Activated CD8-positive, alpha-beta memory T cell treated with anti-CD3 and anti-CD28 coated beads, Interleukin-2, amount 50 U/mL, for 1 hour (primary cell): ENCODE data around the gene ONECUT1.
"Not testable (repeated sequence)": the region's sequence is repeated elsewhere in the genome, so short reads cannot be mapped to it uniquely, and the experiment has no call there.

Experiments
- DNase-seq: peaks from one replicate; pipeline ENCODE4 v3.0.0-alpha.2; 2020; ENCODE audit errors: extremely low read depth

Gene ONECUT1

GRCh38 chr15:52790169-52790708 is at the start of gene ONECUT1:
Gene ONECUT1, minus strand, starts transcription at chr15:52790336. Its CDS starts 452 bp downstream, at chr15:52789884.
- no peak for DNase-seq

- DNase-seq: no peak
Measured at GRCh38 chr15:52834379-52834778, 44.2 kb upstream of the ONECUT1 start.

- DNase-seq: not testable (repeated sequence)
Measured at GRCh38 chr15:52824169-52824942, 34.2 kb upstream of the ONECUT1 start.

GRCh38 chr15:52822475-52822874 is 32.3 kb upstream of the ONECUT1 start:
- no peak for DNase-seq

- no peak for DNase-seq
Measured at GRCh38 chr15:52819253-52819652, 29.1 kb upstream of the ONECUT1 start.

GRCh38 chr15:52815899-52816298 is 25.8 kb upstream of the ONECUT1 start:
- DNase-seq: not testable (repeated sequence)

GRCh38 chr15:52808996-52809395 is 18.9 kb upstream of the ONECUT1 start:
- DNase-seq: no peak

GRCh38 chr15:52808441-52808840 is 18.3 kb upstream of the ONECUT1 start:
- DNase-seq: no peak

GRCh38 chr15:52806284-52806655 is 16.1 kb upstream of the ONECUT1 start:
- no peak for DNase-seq

GRCh38 chr15:52805351-52806283 is 15.5 kb upstream of the ONECUT1 start:
- no peak for DNase-seq

GRCh38 chr15:52804526-52805081 is 14.5 kb upstream of the ONECUT1 start:
- DNase-seq: no peak

GRCh38 chr15:52803467-52804306 is 13.6 kb upstream of the ONECUT1 start:
- no peak for DNase-seq

- DNase-seq: no peak
Measured at GRCh38 chr15:52803108-52803466, 13.0 kb upstream of the ONECUT1 start.

- DNase-seq: no peak
Measured at GRCh38 chr15:52802110-52802509, 12.0 kb upstream of the ONECUT1 start.

GRCh38 chr15:52801748-52802085 is 11.6 kb upstream of the ONECUT1 start:
- DNase-seq: no peak

- no peak for DNase-seq
Measured at GRCh38 chr15:52800828-52801747, 11.0 kb upstream of the ONECUT1 start.

- DNase-seq: no peak
Measured at GRCh38 chr15:52799145-52799811, 9.1 kb upstream of the ONECUT1 start.

- no peak for DNase-seq
Measured at GRCh38 chr15:52798529-52799101, 8.5 kb upstream of the ONECUT1 start.
